ENCODE data around the gene SARDH.

The SARDH gene

DNA sequence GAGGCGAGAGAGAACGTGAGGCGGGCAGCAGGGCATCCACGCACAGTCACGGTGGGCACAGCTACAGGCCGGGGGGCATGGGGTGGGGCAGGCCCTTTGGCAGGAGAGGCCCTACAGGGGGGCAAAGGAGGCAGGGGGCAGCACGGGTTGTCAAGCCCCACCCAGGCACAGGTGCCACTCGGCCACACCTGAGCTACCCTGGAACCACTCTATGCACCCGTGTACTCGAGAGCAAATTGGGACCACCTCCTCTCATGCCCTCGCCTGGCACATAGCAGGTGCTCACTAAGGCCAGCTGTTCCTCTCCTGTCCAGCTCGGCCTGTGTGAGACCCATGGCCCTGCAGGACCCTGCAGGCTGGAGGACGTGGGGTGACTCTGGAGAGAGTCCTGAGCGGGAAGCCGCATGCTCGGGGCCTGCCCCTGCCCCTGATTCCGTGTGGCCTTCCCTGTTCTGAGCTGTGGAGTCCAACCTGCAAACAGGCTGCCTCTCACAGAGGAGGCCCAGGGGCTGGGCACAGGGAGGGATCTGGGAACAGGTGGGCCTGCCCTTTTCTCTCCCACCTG, 31.4 kb upstream of the SARDH start:
- Histone ChIP-seq H3K9ac (ENCODE audit: low read depth, low read length, poor library complexity, severe bottlenecking) (no peak overlapping the region), H3K4me1 (ENCODE audit: insufficient read depth, low read length, poor library complexity, severe bottlenecking) (no peaks in the 10 kb centered on the region), H3K36me3 (ENCODE audit: insufficient read depth, low read length) (peaks cover 23% of the 10 kb centered on the region; the same call in 1 of the 2 replicates), H4K20me1 (ENCODE audit: insufficient read depth, low read length, poor library complexity, severe bottlenecking) (no peaks in the 10 kb centered on the region), H3F3A (ENCODE audit: low read depth) (no peaks in the 10 kb centered on the region), H3K4me3 (ENCODE audit: low read length, poor library complexity, severe bottlenecking) (no peak overlapping the region), H3K9me2 (replicated peaks; ENCODE audit: low read depth, low read length) (no peaks in the 10 kb centered on the region), H3K79me2 (ENCODE audit: insufficient read depth, low read length) (no peaks in the 10 kb centered on the region), H2AFZ (ENCODE audit: low read length) (no peak overlapping the region), H3K9me3 (ENCODE audit: insufficient read depth, low read depth, low read length) (0 out of 2 replicates have a peak, but pooled peaks cover 6% of the 10 kb centered on the region), H3K4me2 (ENCODE audit: low read depth, low read length, poor library complexity, severe bottlenecking) (no peak overlapping the region), H3K27me3 (ENCODE audit: insufficient read depth, low read length, poor library complexity, severe bottlenecking) (no peaks in the 10 kb centered on the region)
- no peak for TF ChIP-seq EZH2phosphoT487 (IDR thresholded peaks at IDR 0.05; ENCODE audit: borderline replicate concordance)
- TF ChIP-seq, protein P1, sequence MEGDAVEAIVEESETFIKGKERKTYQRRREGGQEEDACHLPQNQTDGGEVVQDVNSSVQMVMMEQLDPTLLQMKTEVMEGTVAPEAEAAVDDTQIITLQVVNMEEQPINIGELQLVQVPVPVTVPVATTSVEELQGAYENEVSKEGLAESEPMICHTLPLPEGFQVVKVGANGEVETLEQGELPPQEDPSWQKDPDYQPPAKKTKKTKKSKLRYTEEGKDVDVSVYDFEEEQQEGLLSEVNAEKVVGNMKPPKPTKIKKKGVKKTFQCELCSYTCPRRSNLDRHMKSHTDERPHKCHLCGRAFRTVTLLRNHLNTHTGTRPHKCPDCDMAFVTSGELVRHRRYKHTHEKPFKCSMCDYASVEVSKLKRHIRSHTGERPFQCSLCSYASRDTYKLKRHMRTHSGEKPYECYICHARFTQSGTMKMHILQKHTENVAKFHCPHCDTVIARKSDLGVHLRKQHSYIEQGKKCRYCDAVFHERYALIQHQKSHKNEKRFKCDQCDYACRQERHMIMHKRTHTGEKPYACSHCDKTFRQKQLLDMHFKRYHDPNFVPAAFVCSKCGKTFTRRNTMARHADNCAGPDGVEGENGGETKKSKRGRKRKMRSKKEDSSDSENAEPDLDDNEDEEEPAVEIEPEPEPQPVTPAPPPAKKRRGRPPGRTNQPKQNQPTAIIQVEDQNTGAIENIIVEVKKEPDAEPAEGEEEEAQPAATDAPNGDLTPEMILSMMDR (conservative IDR thresholded peaks at IDR 0.05; ENCODE audit: low read length): no peak

DNA sequence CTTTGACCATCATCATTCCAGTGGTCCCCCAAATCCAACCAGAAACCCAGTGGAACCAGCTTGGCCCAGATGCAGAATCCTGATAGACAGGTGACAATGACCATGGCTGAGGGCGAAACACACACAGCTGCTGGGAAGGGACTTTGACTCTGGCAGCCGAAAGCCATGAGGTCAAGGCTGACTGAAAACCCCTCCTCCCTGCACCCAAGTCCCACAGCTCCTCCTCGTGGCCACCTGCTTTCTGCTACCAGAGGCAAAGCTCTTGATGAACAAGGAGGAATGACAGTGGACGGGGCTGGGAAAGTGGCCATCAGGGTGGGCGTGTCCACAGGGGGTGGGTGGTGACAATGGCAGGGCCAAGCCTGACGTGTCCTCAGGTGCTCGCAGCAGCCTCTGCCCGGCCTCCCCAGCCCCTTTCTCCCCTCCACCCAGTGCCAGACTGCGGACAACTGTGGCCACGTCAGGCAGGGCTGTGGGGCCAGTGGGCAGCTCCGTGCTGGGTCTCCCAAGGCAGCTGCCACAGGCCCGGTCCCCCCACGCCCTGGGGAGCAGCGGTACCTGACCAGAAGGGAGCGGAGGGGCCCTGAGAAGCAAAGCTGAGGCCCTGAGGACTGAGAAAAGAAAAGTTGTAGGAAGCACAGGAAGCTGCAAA, 30.8 kb upstream of the SARDH start:
- H3K9me3 ChIP-seq (ENCODE audit: insufficient read depth, low read depth, low read length): 0 out of 2 replicates have a peak, but pooled peaks cover 6% of the 10 kb centered on the region
- H3F3A ChIP-seq (ENCODE audit: low read depth): no peaks in the 10 kb centered on the region
- H3K9ac ChIP-seq (ENCODE audit: low read depth, low read length, poor library complexity, severe bottlenecking): no peak overlapping the region
- H3K4me1 ChIP-seq (ENCODE audit: insufficient read depth, low read length, poor library complexity, severe bottlenecking): no peaks in the 10 kb centered on the region
- H2AFZ ChIP-seq (ENCODE audit: low read length): no peak overlapping the region
- peaks cover 19% of the 10 kb centered on the region; the same call in 1 of the 2 replicates for H3K36me3 ChIP-seq (ENCODE audit: insufficient read depth, low read length)
- H4K20me1 ChIP-seq (ENCODE audit: insufficient read depth, low read length, poor library complexity, severe bottlenecking): no peaks in the 10 kb centered on the region
- no peak for TF ChIP-seq EZH2phosphoT487 (IDR thresholded peaks at IDR 0.05; ENCODE audit: borderline replicate concordance)
- TF ChIP-seq, protein P1 (conservative IDR thresholded peaks at IDR 0.05; ENCODE audit: low read length): peak; percentile 48
- H3K27me3 ChIP-seq (ENCODE audit: insufficient read depth, low read length, poor library complexity, severe bottlenecking): no peaks in the 10 kb centered on the region
- no peaks in the 10 kb centered on the region for H3K9me2 ChIP-seq (replicated peaks; ENCODE audit: low read depth, low read length)
- H3K4me3 ChIP-seq (ENCODE audit: low read length, poor library complexity, severe bottlenecking): no peak overlapping the region
- no peak overlapping the region for H3K4me2 ChIP-seq (ENCODE audit: low read depth, low read length, poor library complexity, severe bottlenecking)
- H3K79me2 ChIP-seq (ENCODE audit: insufficient read depth, low read length): no peaks in the 10 kb centered on the region

DNA sequence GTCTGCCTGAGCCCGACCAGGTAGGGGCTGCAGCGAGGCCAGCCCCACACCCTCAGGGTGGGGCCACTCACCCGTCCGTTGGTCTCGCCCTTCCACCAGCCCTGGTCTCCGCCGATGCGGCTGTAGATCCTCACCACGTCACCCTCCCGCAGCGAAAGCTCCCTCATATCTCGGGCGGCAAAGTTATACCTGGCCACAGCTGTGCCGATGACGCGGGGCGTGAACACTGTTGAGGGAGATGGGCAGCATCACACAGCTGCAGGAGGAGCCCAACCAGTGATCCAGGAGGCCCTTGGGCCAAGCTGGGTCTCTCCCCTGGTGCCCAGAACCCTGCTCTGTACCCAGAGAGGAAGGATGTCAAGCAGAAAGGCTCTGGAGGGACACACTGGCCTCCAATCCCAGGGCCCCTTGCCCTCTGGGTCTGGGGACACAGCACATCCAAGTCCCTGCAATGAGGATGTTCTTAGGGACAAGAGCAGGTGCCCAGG, 30.3 kb upstream of the SARDH start:
- Histone ChIP-seq H3K9ac (ENCODE audit: low read depth, low read length, poor library complexity, severe bottlenecking) (no peak overlapping the region), H3K4me3 (ENCODE audit: low read length, poor library complexity, severe bottlenecking) (no peak overlapping the region), H3K4me1 (ENCODE audit: insufficient read depth, low read length, poor library complexity, severe bottlenecking) (no peaks in the 10 kb centered on the region), H2AFZ (ENCODE audit: low read length) (no peak overlapping the region), H3K36me3 (ENCODE audit: insufficient read depth, low read length) (peaks cover 20% of the 10 kb centered on the region; the same call in 1 of the 2 replicates), H3K79me2 (ENCODE audit: insufficient read depth, low read length) (no peaks in the 10 kb centered on the region), H3K9me2 (replicated peaks; ENCODE audit: low read depth, low read length) (no peaks in the 10 kb centered on the region), H3K27me3 (ENCODE audit: insufficient read depth, low read length, poor library complexity, severe bottlenecking) (no peaks in the 10 kb centered on the region), H3F3A (ENCODE audit: low read depth) (no peaks in the 10 kb centered on the region), H4K20me1 (ENCODE audit: insufficient read depth, low read length, poor library complexity, severe bottlenecking) (no peaks in the 10 kb centered on the region), H3K4me2 (ENCODE audit: low read depth, low read length, poor library complexity, severe bottlenecking) (no peak overlapping the region), H3K9me3 (ENCODE audit: insufficient read depth, low read depth, low read length) (0 out of 2 replicates have a peak, but pooled peaks cover 6% of the 10 kb centered on the region)
- no peak for TF ChIP-seq EZH2phosphoT487 (IDR thresholded peaks at IDR 0.05; ENCODE audit: borderline replicate concordance)
- TF ChIP-seq, protein P1 (conservative IDR thresholded peaks at IDR 0.05; ENCODE audit: low read length): no peak
